HepG2 (cell line): Measurements from ENCODE around the gene IL17RB. TPM values are rescaled to one million over a fixed set of nuclear protein-coding genes. Genes with fewer than 3 reads are reported as not detected.

Experiments
- ATAC-seq: fragments of 200-7000 bp; cut with Tn5 transposase; 3 replicates; pipeline ENCODE4 v1.9.1; 2020; ENCODE audit warnings: mild to moderate bottlenecking, moderate library complexity
- BruUV-seq: library from RNA; stranded (reverse); fragments of 400-500 nt; replicated peaks from 2 replicates; lab custom pipeline; 2021; lab: Mats Ljungman, UMichigan
- CTCF ChIA-PET: fragments of 300-600 bp; formaldehyde crosslinking; extraction: SDS; loops from one replicate; lab custom pipeline; 2021; ENCODE audit warnings: low total read pairs, inconsistent platforms, low intra/inter-chr PET ratio; lab: Yijun Ruan, JAX
- POLR2A ChIA-PET: fragments of 350-600 bp; sonication (Branson Sonifier 250); formaldehyde crosslinking; loops from one replicate; lab custom pipeline; 2020; ENCODE audit warnings: antibody characterized with exemption, inconsistent platforms; lab: Yijun Ruan, JAX
- DNase-seq: peaks from one replicate; pipeline ENCODE4 v3.0.0-alpha.2; 2015; ENCODE audit warnings: low spot score
- FAIRE-seq: peaks from 3 replicates; lab custom pipeline; 2011; peaks lifted over from hg19 to GRCh38; lab: Jason Lieb, UNC
- H2AFZ ChIP-seq: one replicate; pipeline ENCODE4 v1.6.1; 2011; ENCODE audit warnings: low read length, inconsistent platforms
- H3K27ac ChIP-seq: fragments of 300-600 bp; 3 replicates; pipeline ENCODE4 v1.8.0; 2011; ENCODE audit warnings: mixed run types, mild to moderate bottlenecking, mixed read lengths, low read length, inconsistent platforms; ENCODE audit not compliant: insufficient read depth; ENCODE audit errors: extremely low read length
- H3K27me3 ChIP-seq, 2 experiments: fragments of 200-600 bp in 1 of 2; 2 replicates in 1 of 2; 3 replicates in 1 of 2; pipeline versions ENCODE4 v1.6.0 to v1.8.0; 2011; ENCODE audit warnings: low read length in 2 of 2, mild to moderate bottlenecking in 2 of 2, moderate library complexity in 2 of 2, inconsistent platforms in 1 of 2; ENCODE audit not compliant: insufficient read depth in 2 of 2, control insufficient read depth in 1 of 2
- H3K36me3 ChIP-seq, 2 experiments: fragments of 200-600 bp in 1 of 2; replicated peaks in 1 of 2; 2 replicates in 1 of 2; 3 replicates in 1 of 2; pipeline versions ENCODE4 v1.5.1 to v1.8.0; 2011; ENCODE audit warnings: low read length in 2 of 2, inconsistent platforms in 1 of 2; ENCODE audit not compliant: insufficient read depth in 2 of 2, control insufficient read depth in 1 of 2
- H3K4me1 ChIP-seq: 2 replicates; pipeline ENCODE4 v1.5.1; 2012; ENCODE audit warnings: low read length, inconsistent platforms; ENCODE audit not compliant: insufficient read depth
- H3K4me2 ChIP-seq: 2 replicates; pipeline ENCODE4 v1.6.0; 2011; ENCODE audit warnings: low read depth, low read length, inconsistent platforms
- H3K4me3 ChIP-seq, 3 experiments: fragments of 200-600 bp in 1 of 3; sonication (generic), shearing (Covaris generic) in 1 of 3; replicated peaks in 1 of 3; 2 replicates each; pipeline ENCODE4 v1.5.1; 2011 to 2016; ENCODE audit warnings: low read length in 3 of 3, inconsistent platforms in 2 of 3, low read depth in 2 of 3, mild to moderate bottlenecking in 2 of 3, control low read depth in 1 of 3, mixed read lengths in 1 of 3; ENCODE audit not compliant: insufficient read depth in 1 of 3
- H3K79me2 ChIP-seq: one replicate; pipeline ENCODE4 v1.6.1; 2011; ENCODE audit warnings: low read length, inconsistent platforms; ENCODE audit not compliant: insufficient read depth
- H3K9ac ChIP-seq: 2 replicates; pipeline ENCODE4 v1.6.0; 2011; ENCODE audit warnings: mild to moderate bottlenecking, low read depth, low read length, inconsistent platforms; ENCODE audit not compliant: insufficient read depth
- H3K9me3 ChIP-seq: 2 replicates; pipeline ENCODE4 v1.5.1; 2012; ENCODE audit warnings: mild to moderate bottlenecking, low read length
- H4K20me1 ChIP-seq: 2 replicates; pipeline ENCODE4 v1.6.0; 2011; ENCODE audit warnings: inconsistent platforms, mild to moderate bottlenecking, low read length, moderate library complexity; ENCODE audit not compliant: insufficient read depth
- ARID2 ChIP-seq: sonication (generic); formaldehyde crosslinking; IDR thresholded peaks from 2 replicates; pipeline ENCODE4 v1.8.1; 2022; ENCODE audit warnings: mild to moderate bottlenecking, missing genetic modification reagents, borderline replicate concordance
- ATAD3A ChIP-seq: sonication (generic); formaldehyde crosslinking; IDR thresholded peaks from 2 replicates; pipeline ENCODE4 v1.4.0; 2020; ENCODE audit warnings: missing genetic modification reagents
- BORCS8-MEF2B ChIP-seq: sonication (generic); formaldehyde crosslinking; IDR thresholded peaks from 2 replicates; pipeline ENCODE4 v1.8.0; 2022; ENCODE audit warnings: mild to moderate bottlenecking, missing genetic modification reagents
- CHD4 ChIP-seq: fragments of 200-600 bp; sonication (generic); IDR thresholded peaks from 2 replicates; pipeline ENCODE4 v1.7.0; 2017; ENCODE audit warnings: mild to moderate bottlenecking, low read length, borderline replicate concordance
- HNF4A ChIP-seq: sonication (generic); formaldehyde crosslinking; IDR thresholded peaks from 2 replicates; pipeline ENCODE4 v1.4.0; 2020; ENCODE audit warnings: missing genetic modification reagents
- NFE2L1 ChIP-seq: sonication (generic); formaldehyde crosslinking; IDR thresholded peaks from 2 replicates; pipeline ENCODE4 v1.4.0; 2020; ENCODE audit warnings: missing genetic modification reagents, mild to moderate bottlenecking, borderline replicate concordance
- NR2F6 ChIP-seq, 2 experiments: IDR thresholded peaks; 2 replicates each; pipeline ENCODE4 v1.6.1; 2016; ENCODE audit warnings: antibody characterized with exemption in 1 of 2, mild to moderate bottlenecking in 1 of 2
- RBM39 ChIP-seq: fragments of 200-400 bp; formaldehyde crosslinking; IDR thresholded peaks from one replicate; pipeline ENCODE4 v1.6.1; 2018; ENCODE audit warnings: antibody characterized with exemption, mild to moderate bottlenecking, low read depth, low read length; ENCODE audit not compliant: poor library complexity, severe bottlenecking
- SIN3B ChIP-seq: fragments of 150-350 bp; IDR thresholded peaks from 2 replicates; pipeline ENCODE4 v1.6.1; 2014; ENCODE audit warnings: low read length
- ZC3H13 ChIP-seq: sonication (generic); formaldehyde crosslinking; IDR thresholded peaks from 2 replicates; pipeline ENCODE4 v1.8.1; 2023; ENCODE audit warnings: mild to moderate bottlenecking, missing genetic modification reagents, moderate library complexity
- ZFP37 ChIP-seq: sonication (generic); formaldehyde crosslinking; IDR thresholded peaks from 2 replicates; pipeline ENCODE4 v1.4.0; 2020; ENCODE audit warnings: missing genetic modification reagents, borderline replicate concordance
- ZMYM2 ChIP-seq: sonication (generic); formaldehyde crosslinking; IDR thresholded peaks from 2 replicates; pipeline ENCODE4 v1.8.0; 2022; ENCODE audit warnings: mild to moderate bottlenecking, missing genetic modification reagents
- ZNF235 ChIP-seq: sonication (generic); formaldehyde crosslinking; IDR thresholded peaks from 2 replicates; pipeline ENCODE4 v1.8.1; 2023; ENCODE audit warnings: mild to moderate bottlenecking, missing genetic modification reagents, borderline replicate concordance
- ZNF264 ChIP-seq: sonication (generic); formaldehyde crosslinking; IDR thresholded peaks from 2 replicates; pipeline ENCODE4 v1.4.0; 2020; ENCODE audit warnings: missing genetic modification reagents
- ZNF484 ChIP-seq: sonication (generic); formaldehyde crosslinking; IDR thresholded peaks from 2 replicates; pipeline ENCODE4 v1.5.1; 2020; ENCODE audit warnings: mild to moderate bottlenecking, low read depth, missing genetic modification reagents, borderline replicate concordance
- WGBS: methylation state at CpG from one replicate; pipeline ENCODE4 v1.1.6; 2017; ENCODE audit warnings: low lambda C conversion rate; 5-methylcytosine and 5-hydroxymethylcytosine counted together
- in situ Hi-C: cut with HindIII; loops from 2 replicates; pipeline ENCODE4 v1.10.0; 2017; ENCODE audit warnings: low pct_unique_long_range_greater_than_20kb; ENCODE audit not compliant: extremely low pct_ligation_motif_present
- intact Hi-C: fragments of 100-400 bp; cut with micrococcal nuclease; formaldehyde crosslinking; loops from one replicate; pipeline ENCODE4 v1.10.0; 2022; ENCODE audit not compliant: unreplicated experiment
- polyA plus RNA-seq, 8 experiments: library from polyadenylated mRNA; depleted of rRNA in 3 of 8; stranded (reverse) in 7 of 8; unstranded in 1 of 8; fragments of >200 nt; fragmentation: Illumina TruSeq in 4 of 8; extraction: Trizol in 4 of 8; gene quantifications; 2 replicates each; pipeline versions ENCODE4 v1.2.1 to v1.2.3, GENCODE V29; 2011 to 2016; ENCODE audit warnings: low read depth in 4 of 8, missing spikeins in 1 of 8, mixed read lengths in 1 of 8; ENCODE audit not compliant: insufficient read depth in 1 of 8
- total RNA-seq, 5 experiments: library from RNA; depleted of rRNA; stranded (reverse); fragments of >200 nt; fragmentation: Illumina TruSeq; extraction: Trizol; gene quantifications; 2 replicates each; pipeline ENCODE4 v1.2.3, GENCODE V29; 2016; ENCODE audit warnings: low read depth in 1 of 5
- TF ChIP-seq, protein P1 (sequence below): IDR thresholded peaks from 2 replicates; pipeline ENCODE4 v1.6.1; 2012; ENCODE audit warnings: low read depth, low read length, improper control_type of control experiment
- TF ChIP-seq, protein P2 (sequence below): sonication (generic); formaldehyde crosslinking; conservative IDR thresholded peaks from 2 replicates; pipeline ENCODE4 v1.4.0; 2020; ENCODE audit warnings: missing genetic modification reagents
- TF ChIP-seq, protein P3 (sequence below): sonication (generic); formaldehyde crosslinking; IDR thresholded peaks from 2 replicates; pipeline ENCODE4 v1.4.0; 2020; ENCODE audit warnings: mild to moderate bottlenecking, missing genetic modification reagents
- TF ChIP-seq, protein P4 (sequence below): sonication (generic); formaldehyde crosslinking; conservative IDR thresholded peaks from 2 replicates; pipeline ENCODE4 v1.8.0; 2022; ENCODE audit warnings: mild to moderate bottlenecking, moderate library complexity, missing genetic modification reagents

IL17RB gene
- total and polyA plus RNA-seq, 2 of the 13 experiments (the other 11 are each of a cell fraction or from before 2014, with no cell fraction given) = 130 to 190 TPM

GRCh38 chr3:53845103-53845880 is 1.1 kb upstream of the IL17RB start:
- FAIRE-seq (no peak), ATAC-seq (no peak), DNase-seq (peak; percentile 47)
- intact Hi-C loops (no loop called here), in situ Hi-C loops (loop anchor here (5.0 kb wide), 1 partner anchor 37 kb away; the partner anchor contains the start of gene ACTR8)
- H3K36me3 ChIP-seq = peaks cover 3 to 16% of the 10 kb centered on the region in 2 experiments; a peak in 3 of 5 replicates
- H3K4me3 ChIP-seq = peak overlapping the region; percentile 73 to 92 (median 77)
- H3K27me3 ChIP-seq = no peaks in the 10 kb centered on the region; a peak in 1 of 5 replicates
- no peak overlapping the region for H2AFZ ChIP-seq
- POLR2A ChIA-PET = interaction anchor here (0.9 to 6.5 kb wide), 20 partner anchors 9 to 686 kb away, joined by 3 to 156 read pairs (median 8); partner anchors contain the start of genes ACTR8, DCP1A and SELENOK
- peak overlapping the region; percentile 98 for H3K4me2 ChIP-seq
- H3K9me3 ChIP-seq = no peaks in the 10 kb centered on the region
- H3K4me1 ChIP-seq = peaks cover 66% of the 10 kb centered on the region
- H4K20me1 ChIP-seq = peaks cover 7% of the 10 kb centered on the region
- peak overlapping the region; percentile 98 for H3K27ac ChIP-seq
- CTCF ChIA-PET = no interaction called here
- peak overlapping the region; percentile 97 for H3K9ac ChIP-seq
- H3K79me2 ChIP-seq = peaks cover 78% of the 10 kb centered on the region
- no TSS peak for BruUV-seq
- WGBS = 4% methylated on average over 9 of the region's 25 CpGs
- TF ChIP-seq, protein P1, sequence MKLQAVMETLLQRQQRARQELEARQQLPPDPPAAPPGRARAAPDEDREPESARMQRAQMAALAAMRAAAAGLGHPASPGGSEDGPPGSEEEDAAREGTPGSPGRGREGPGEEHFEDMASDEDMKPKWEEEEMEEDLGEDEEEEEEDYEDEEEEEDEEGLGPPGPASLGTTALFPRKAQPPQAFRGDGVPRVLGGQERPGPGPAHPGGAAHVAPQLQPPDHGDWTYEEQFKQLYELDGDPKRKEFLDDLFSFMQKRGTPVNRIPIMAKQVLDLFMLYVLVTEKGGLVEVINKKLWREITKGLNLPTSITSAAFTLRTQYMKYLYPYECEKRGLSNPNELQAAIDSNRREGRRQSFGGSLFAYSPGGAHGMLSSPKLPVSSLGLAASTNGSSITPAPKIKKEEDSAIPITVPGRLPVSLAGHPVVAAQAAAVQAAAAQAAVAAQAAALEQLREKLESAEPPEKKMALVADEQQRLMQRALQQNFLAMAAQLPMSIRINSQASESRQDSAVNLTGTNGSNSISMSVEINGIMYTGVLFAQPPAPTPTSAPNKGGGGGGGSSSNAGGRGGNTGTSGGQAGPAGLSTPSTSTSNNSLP = no peak
- TF ChIP-seq ATAD3A (CRISPR knock-in tag) = no peak
- no peak for TF ChIP-seq ZC3H13 (CRISPR knock-in tag)
- no peak for TF ChIP-seq NFE2L1
- no peak for TF ChIP-seq RBM39
- TF ChIP-seq, protein P2, sequence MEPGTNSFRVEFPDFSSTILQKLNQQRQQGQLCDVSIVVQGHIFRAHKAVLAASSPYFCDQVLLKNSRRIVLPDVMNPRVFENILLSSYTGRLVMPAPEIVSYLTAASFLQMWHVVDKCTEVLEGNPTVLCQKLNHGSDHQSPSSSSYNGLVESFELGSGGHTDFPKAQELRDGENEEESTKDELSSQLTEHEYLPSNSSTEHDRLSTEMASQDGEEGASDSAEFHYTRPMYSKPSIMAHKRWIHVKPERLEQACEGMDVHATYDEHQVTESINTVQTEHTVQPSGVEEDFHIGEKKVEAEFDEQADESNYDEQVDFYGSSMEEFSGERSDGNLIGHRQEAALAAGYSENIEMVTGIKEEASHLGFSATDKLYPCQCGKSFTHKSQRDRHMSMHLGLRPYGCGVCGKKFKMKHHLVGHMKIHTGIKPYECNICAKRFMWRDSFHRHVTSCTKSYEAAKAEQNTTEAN (CRISPR knock-in tag) = no peak
- 0 out of 2 replicates have a peak, but pooled peaks have one; percentile 8 for TF ChIP-seq ZNF235 (CRISPR knock-in tag)
- no peak for TF ChIP-seq NR2F6 (IDR thresholded peaks at IDR 0.05)
- TF ChIP-seq NR2F6 (CRISPR knock-in tag; IDR thresholded peaks at IDR 0.05) = no peak
- TF ChIP-seq ZMYM2 (CRISPR knock-in tag) = no peak
- TF ChIP-seq, protein P3, sequence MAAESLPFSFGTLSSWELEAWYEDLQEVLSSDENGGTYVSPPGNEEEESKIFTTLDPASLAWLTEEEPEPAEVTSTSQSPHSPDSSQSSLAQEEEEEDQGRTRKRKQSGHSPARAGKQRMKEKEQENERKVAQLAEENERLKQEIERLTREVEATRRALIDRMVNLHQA = no peak
- no peak for TF ChIP-seq SIN3B
- TF ChIP-seq HNF4A (CRISPR knock-in tag) = no peak
- no peak for TF ChIP-seq ARID2 (CRISPR knock-in tag)
- peak; percentile 68; the same call in 1 of the 2 replicates for TF ChIP-seq CHD4
- TF ChIP-seq, protein P4, sequence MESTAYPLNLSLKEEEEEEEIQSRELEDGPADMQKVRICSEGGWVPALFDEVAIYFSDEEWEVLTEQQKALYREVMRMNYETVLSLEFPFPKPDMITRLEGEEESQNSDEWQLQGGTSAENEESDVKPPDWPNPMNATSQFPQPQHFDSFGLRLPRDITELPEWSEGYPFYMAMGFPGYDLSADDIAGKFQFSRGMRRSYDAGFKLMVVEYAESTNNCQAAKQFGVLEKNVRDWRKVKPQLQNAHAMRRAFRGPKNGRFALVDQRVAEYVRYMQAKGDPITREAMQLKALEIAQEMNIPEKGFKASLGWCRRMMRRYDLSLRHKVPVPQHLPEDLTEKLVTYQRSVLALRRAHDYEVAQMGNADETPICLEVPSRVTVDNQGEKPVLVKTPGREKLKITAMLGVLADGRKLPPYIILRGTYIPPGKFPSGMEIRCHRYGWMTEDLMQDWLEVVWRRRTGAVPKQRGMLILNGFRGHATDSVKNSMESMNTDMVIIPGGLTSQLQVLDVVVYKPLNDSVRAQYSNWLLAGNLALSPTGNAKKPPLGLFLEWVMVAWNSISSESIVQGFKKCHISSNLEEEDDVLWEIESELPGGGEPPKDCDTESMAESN (CRISPR knock-in tag) = no peak
- TF ChIP-seq ZNF264 (CRISPR knock-in tag) = no peak
- TF ChIP-seq BORCS8-MEF2B (CRISPR knock-in tag) = no peak
- no peak for TF ChIP-seq ZNF484 (CRISPR knock-in tag)
- TF ChIP-seq ZFP37 (CRISPR knock-in tag) = no peak
